Measurements from ENCODE around the gene CCDC138. TPM values are rescaled to one million over a fixed set of nuclear protein-coding genes. Genes with fewer than 3 reads are reported as not detected.
A peak's percentile ranks its signal among the peaks of the same experiment; 100 is the strongest.

The CCDC138 gene
- total RNA-seq, 1 experiment from 2014 or later, result 10.6 TPM

- ChIA-PET POLR2A (ENCODE audit: unreplicated experiment) (no interaction called here), CTCF (no interaction called here)
- BruUV-seq (replicated peaks), result no TSS peak
- Histone ChIP-seq H3K4me2 (ENCODE audit: low read length) (no peak overlapping the region), H3K9me3 (ENCODE audit: low read length) (no peaks in the 10 kb centered on the region), H3K4me1 (ENCODE audit: insufficient read depth, low read length) (no peaks in the 10 kb centered on the region), H2AFZ (ENCODE audit: low read length) (no peak overlapping the region), H3K9me2 (replicated peaks; ENCODE audit: low read length) (no peaks in the 10 kb centered on the region), H3F3A (ENCODE audit: low read length, unreplicated experiment) (no peaks in the 10 kb centered on the region), H3K36me3 (ENCODE audit: low read depth, low read length) (peaks cover 32% of the 10 kb centered on the region), H3K27ac (ENCODE audit: low read length) (no peak overlapping the region), H3K79me2 (ENCODE audit: low read length) (no peaks in the 10 kb centered on the region), H3K9ac (ENCODE audit: low read length) (no peak overlapping the region), H3K4me3 (ENCODE audit: low read length) (no peak overlapping the region), H4K20me1 (ENCODE audit: low read length) (no peaks in the 10 kb centered on the region), H3K27me3 (ENCODE audit: low read length) (no peaks in the 10 kb centered on the region)
- DNase-seq (peak; percentile 11), ATAC-seq (peak; percentile 40; the same call in 1 of the 2 replicates)
- no peak for TF ChIP-seq CTCF (conservative IDR thresholded peaks at IDR 0.05; ENCODE audit: low read depth, low read length)
- intact Hi-C loops (cut with micrococcal nuclease), result no loop called here
Observed at GRCh38 chr2:108823286-108823685, 36.7 kb downstream of the CCDC138 start.

GRCh38 chr2:108824316-108825070, 37.9 kb downstream of the CCDC138 start:
- DNase-seq (no peak), ATAC-seq (no peak)
- no peak overlapping the region for H3K27ac ChIP-seq (ENCODE audit: low read length)
- H3K4me1 ChIP-seq (ENCODE audit: insufficient read depth, low read length), result no peaks in the 10 kb centered on the region
- H3K9ac ChIP-seq (ENCODE audit: low read length), result no peak overlapping the region
- no peaks in the 10 kb centered on the region for H3K27me3 ChIP-seq (ENCODE audit: low read length)
- TF ChIP-seq EZH2 (IDR thresholded peaks at IDR 0.05; ENCODE audit: low read length, unreplicated experiment) (no peak), EZH2phosphoT487 (IDR thresholded peaks at IDR 0.05; ENCODE audit: borderline replicate concordance, low read length) (no peak)
- intact Hi-C loops (cut with micrococcal nuclease), result no loop called here
- no peaks in the 10 kb centered on the region for H3F3A ChIP-seq (ENCODE audit: low read length, unreplicated experiment)
- CTCF ChIA-PET, result no interaction called here
- no peak overlapping the region for H3K4me2 ChIP-seq (ENCODE audit: low read length)
- no peaks in the 10 kb centered on the region for H3K9me3 ChIP-seq (ENCODE audit: low read length)
- POLR2A ChIA-PET (ENCODE audit: unreplicated experiment), result no interaction called here
- no peak overlapping the region for H3K4me3 ChIP-seq (ENCODE audit: low read length)
- H3K79me2 ChIP-seq (ENCODE audit: low read length), result no peaks in the 10 kb centered on the region
- H4K20me1 ChIP-seq (ENCODE audit: low read length), result no peaks in the 10 kb centered on the region
- peaks cover 21% of the 10 kb centered on the region for H3K36me3 ChIP-seq (ENCODE audit: low read depth, low read length)
- H3K9me2 ChIP-seq (replicated peaks; ENCODE audit: low read length), result no peaks in the 10 kb centered on the region
- BruUV-seq (replicated peaks), result no TSS peak
- no peak overlapping the region for H2AFZ ChIP-seq (ENCODE audit: low read length)

GRCh38 chr2:108825254-108825653, 38.7 kb downstream of the CCDC138 start:
- H4K20me1 ChIP-seq (ENCODE audit: low read length), result no peaks in the 10 kb centered on the region
- BruUV-seq (replicated peaks), result no TSS peak
- peaks cover 13% of the 10 kb centered on the region for H3K36me3 ChIP-seq (ENCODE audit: low read depth, low read length)
- no peak overlapping the region for H3K9ac ChIP-seq (ENCODE audit: low read length)
- H3K4me3 ChIP-seq (ENCODE audit: low read length), result no peak overlapping the region
- H3K79me2 ChIP-seq (ENCODE audit: low read length), result no peaks in the 10 kb centered on the region
- DNase-seq, result no peak
- no peaks in the 10 kb centered on the region for H3K27me3 ChIP-seq (ENCODE audit: low read length)
- intact Hi-C loops (cut with micrococcal nuclease), result no loop called here
- H3F3A ChIP-seq (ENCODE audit: low read length, unreplicated experiment), result no peaks in the 10 kb centered on the region
- no peak overlapping the region for H3K4me2 ChIP-seq (ENCODE audit: low read length)
- TF ChIP-seq CTCF (conservative IDR thresholded peaks at IDR 0.05; ENCODE audit: low read depth, low read length) (no peak), EZH2 (IDR thresholded peaks at IDR 0.05; ENCODE audit: low read length, unreplicated experiment) (no peak), EZH2phosphoT487 (IDR thresholded peaks at IDR 0.05; ENCODE audit: borderline replicate concordance, low read length) (no peak)
- no peaks in the 10 kb centered on the region for H3K9me3 ChIP-seq (ENCODE audit: low read length)
- CTCF ChIA-PET, result no interaction called here
- H2AFZ ChIP-seq (ENCODE audit: low read length), result no peak overlapping the region
- POLR2A ChIA-PET (ENCODE audit: unreplicated experiment), result no interaction called here
- no peaks in the 10 kb centered on the region for H3K9me2 ChIP-seq (replicated peaks; ENCODE audit: low read length)
- no peak overlapping the region for H3K27ac ChIP-seq (ENCODE audit: low read length)
- ATAC-seq, result no peak
- H3K4me1 ChIP-seq (ENCODE audit: insufficient read depth, low read length), result no peaks in the 10 kb centered on the region
